ENCODE measurements around the gene FOSB. TPM values are rescaled to one million over a fixed set of nuclear protein-coding genes. Genes with fewer than 3 reads are reported as not detected.

The FOSB gene
- polyA plus RNA-seq, 1 experiment: 4.5 TPM

DNA sequence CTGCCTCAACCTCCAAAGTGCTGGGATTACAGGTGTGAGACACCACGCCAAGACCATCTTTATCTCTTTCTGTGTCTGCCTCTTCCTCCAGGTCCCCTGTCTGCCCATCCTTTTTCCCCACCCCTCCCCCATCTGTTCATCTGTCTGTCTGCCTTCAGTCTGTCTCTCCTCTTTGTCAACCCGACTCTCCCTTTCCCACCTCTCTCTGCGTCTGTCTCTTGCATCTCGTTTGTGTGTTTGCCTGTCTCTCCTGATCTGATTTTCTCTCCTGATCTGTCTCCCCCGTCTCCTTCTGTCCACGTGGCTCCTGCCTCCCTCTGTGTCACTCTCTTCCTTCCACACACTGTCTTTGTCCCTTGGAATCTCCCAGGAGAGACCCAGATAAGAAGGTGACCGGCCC is 49.4 kb downstream of the FOSB start:
- ChIA-PET POLR2A (no interaction called here), CTCF (interaction anchor here (0.6 kb wide), 1 partner anchor 119 kb away, joined by 3 read pairs; no protein-coding TSS in a partner anchor)
- Histone ChIP-seq H3K4me3 (ENCODE audit: low read depth, low read length) (no peak overlapping the region), H3K36me3 (ENCODE audit: control insufficient read depth, insufficient read depth, low read length) (peaks cover 22% of the 10 kb centered on the region), H3K27me3 (ENCODE audit: control insufficient read depth, insufficient read depth, low read length) (no peaks in the 10 kb centered on the region)
- no peak for DNase-seq (ENCODE audit: low read depth)
- TF ChIP-seq, protein P1, sequence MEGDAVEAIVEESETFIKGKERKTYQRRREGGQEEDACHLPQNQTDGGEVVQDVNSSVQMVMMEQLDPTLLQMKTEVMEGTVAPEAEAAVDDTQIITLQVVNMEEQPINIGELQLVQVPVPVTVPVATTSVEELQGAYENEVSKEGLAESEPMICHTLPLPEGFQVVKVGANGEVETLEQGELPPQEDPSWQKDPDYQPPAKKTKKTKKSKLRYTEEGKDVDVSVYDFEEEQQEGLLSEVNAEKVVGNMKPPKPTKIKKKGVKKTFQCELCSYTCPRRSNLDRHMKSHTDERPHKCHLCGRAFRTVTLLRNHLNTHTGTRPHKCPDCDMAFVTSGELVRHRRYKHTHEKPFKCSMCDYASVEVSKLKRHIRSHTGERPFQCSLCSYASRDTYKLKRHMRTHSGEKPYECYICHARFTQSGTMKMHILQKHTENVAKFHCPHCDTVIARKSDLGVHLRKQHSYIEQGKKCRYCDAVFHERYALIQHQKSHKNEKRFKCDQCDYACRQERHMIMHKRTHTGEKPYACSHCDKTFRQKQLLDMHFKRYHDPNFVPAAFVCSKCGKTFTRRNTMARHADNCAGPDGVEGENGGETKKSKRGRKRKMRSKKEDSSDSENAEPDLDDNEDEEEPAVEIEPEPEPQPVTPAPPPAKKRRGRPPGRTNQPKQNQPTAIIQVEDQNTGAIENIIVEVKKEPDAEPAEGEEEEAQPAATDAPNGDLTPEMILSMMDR (IDR thresholded peaks at IDR 0.05; ENCODE audit: insufficient read depth, low read depth, low read length): no peak

DNA sequence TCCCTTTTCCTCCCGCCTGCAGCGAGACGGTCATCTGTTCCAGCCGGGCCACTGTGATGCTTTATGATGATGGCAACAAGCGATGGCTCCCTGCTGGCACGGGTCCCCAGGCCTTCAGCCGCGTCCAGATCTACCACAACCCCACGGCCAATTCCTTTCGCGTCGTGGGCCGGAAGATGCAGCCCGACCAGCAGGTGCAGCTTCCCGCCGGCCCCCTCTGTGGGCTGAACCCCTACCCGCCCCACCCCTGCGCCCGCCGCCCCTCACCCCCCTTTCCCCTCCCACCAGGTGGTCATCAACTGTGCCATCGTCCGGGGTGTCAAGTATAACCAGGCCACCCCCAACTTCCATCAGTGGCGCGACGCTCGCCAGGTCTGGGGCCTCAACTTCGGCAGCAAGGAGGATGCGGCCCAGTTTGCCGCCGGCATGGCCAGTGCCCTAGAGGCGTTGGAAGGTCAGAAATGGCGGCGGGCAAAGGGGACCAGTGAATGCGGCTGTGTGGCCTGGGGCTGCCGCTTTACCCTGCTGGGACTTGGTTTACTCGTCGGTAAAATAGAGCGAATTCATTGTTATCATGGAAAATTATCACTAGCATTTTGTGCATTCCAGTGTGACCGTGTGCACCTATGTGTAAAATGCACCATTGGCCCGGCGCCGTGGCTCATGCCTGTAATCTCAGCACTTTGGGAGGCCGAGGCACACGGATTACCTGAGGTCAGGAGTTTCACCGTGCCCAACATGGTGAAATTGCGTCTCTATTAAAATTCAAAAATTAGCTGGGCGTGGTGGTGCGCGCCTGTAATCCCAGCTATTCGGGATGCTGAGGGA is 50.1 kb downstream of the FOSB start:
- ChIA-PET CTCF (interaction anchor here (0.6 to 0.7 kb wide), 2 partner anchors 78 to 163 kb away, joined by 3 to 5 read pairs; no protein-coding TSS in a partner anchor), POLR2A (no interaction called here)

DNA sequence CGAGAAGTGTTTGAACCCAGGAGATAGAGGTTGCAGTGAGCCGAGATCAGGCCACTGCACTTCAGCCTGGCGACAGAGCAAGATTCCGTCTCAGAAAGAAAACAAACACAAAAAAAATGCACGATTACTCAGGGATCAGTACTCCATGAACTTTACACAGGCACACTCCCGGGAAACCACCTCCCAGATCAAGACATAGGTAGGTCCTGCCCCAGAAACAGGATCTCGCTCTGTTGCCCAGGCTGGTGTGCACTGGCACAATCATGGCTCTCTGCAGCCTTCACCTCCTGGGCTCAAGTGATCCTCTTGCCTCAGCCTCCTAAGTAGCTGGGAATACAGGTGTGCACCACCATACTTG is 50.7 kb downstream of the FOSB start:
- H3K27me3 ChIP-seq (ENCODE audit: control insufficient read depth, insufficient read depth, low read length): no peaks in the 10 kb centered on the region
- H3K4me3 ChIP-seq (ENCODE audit: low read depth, low read length): no peak overlapping the region
- no peak for DNase-seq (ENCODE audit: low read depth)
- ChIA-PET CTCF (interaction anchor here (0.6 to 0.7 kb wide), 2 partner anchors 79 to 162 kb away, joined by 3 to 5 read pairs; no protein-coding TSS in a partner anchor), POLR2A (no interaction called here)
- peaks cover 27% of the 10 kb centered on the region for H3K36me3 ChIP-seq (ENCODE audit: control insufficient read depth, insufficient read depth, low read length)
- TF ChIP-seq, protein P1 (IDR thresholded peaks at IDR 0.05; ENCODE audit: insufficient read depth, low read depth, low read length): no peak

More for the DNA sequence above, 50.1 kb downstream of the FOSB start:
- TF ChIP-seq, protein P1 (IDR thresholded peaks at IDR 0.05; ENCODE audit: insufficient read depth, low read depth, low read length): no peak
- H3K27me3 ChIP-seq (ENCODE audit: control insufficient read depth, insufficient read depth, low read length): no peaks in the 10 kb centered on the region
- peaks cover 27% of the 10 kb centered on the region for H3K36me3 ChIP-seq (ENCODE audit: control insufficient read depth, insufficient read depth, low read length)
- DNase-seq (ENCODE audit: low read depth): no peak
- H3K4me3 ChIP-seq (ENCODE audit: low read depth, low read length): no peak overlapping the region

DNA sequence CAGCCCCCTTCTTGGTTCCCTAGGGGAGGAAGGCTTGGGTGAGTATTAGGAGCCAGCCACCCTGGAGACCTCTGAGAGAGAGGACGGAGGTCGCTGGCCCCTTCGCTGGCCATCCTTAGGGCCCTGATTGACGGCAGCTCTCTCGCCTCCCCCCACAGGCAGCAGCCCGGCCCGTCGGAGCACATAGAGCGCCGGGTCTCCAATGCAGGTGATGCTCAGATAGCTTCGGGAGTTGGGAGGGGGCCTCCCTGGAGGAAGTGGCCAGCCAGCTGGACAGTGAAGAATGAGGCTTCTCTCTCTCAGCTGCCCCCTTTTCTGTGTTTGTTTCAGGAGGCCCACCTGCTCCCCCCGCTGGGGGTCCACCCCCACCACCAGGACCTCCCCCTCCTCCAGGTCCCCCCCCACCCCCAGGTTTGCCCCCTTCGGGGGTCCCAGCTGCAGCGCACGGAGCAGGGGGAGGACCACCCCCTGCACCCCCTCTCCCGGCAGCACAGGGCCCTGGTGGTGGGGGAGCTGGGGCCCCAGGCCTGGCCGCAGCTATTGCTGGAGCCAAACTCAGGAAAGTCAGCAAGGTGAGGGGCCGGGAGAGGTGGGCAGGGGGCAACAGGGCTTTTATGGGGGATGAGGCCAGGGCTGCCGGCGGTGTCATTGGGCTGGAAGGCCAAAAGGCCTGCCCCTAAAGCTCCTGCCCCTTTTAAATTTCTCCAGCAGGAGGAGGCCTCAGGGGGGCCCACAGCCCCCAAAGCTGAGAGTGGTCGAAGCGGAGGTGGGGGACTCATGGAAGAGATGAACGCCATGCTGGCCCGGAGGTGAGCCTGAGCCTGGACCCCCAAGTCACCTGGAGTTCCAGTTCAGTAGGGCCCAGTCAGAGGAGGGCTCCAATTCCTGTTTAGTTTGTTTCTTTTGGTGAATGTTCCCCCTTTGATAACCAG is 54.5 kb downstream of the FOSB start:
- ChIA-PET CTCF (interaction anchor here (1.1 kb wide), 2 partner anchors 120 to 172 kb away, joined by 3 to 4 read pairs; no protein-coding TSS in a partner anchor), POLR2A (no interaction called here)
- Histone ChIP-seq H3K27me3 (ENCODE audit: control insufficient read depth, insufficient read depth, low read length) (no peaks in the 10 kb centered on the region), H3K4me3 (ENCODE audit: low read depth, low read length) (no peak overlapping the region), H3K36me3 (ENCODE audit: control insufficient read depth, insufficient read depth, low read length) (peaks cover 39% of the 10 kb centered on the region)
- no peak for DNase-seq (ENCODE audit: low read depth)
- TF ChIP-seq, protein P1 (IDR thresholded peaks at IDR 0.05; ENCODE audit: insufficient read depth, low read depth, low read length): no peak

Data from BJ (cell line).